Suprapubic skin (tissue), 4 donors: Measurements from ENCODE around the gene PRKAR2B. TPM values are rescaled to one million over a fixed set of nuclear protein-coding genes. Genes with fewer than 3 reads are reported as not detected.

Experiments used
- DNase-seq, 2 donors: peaks; one replicate each; pipeline ENCODE4 v3.0.0-alpha.2; 2019; ENCODE audit warnings: low spot score in 2 of 2
- H3K27ac ChIP-seq: fragments of 200-600 bp; sonication (generic); one replicate; pipeline ENCODE4 v1.5.1; 2019
- H3K27me3 ChIP-seq: fragments of 200-600 bp; sonication (generic); one replicate; pipeline ENCODE4 v1.5.1; 2019
- H3K36me3 ChIP-seq: fragments of 200-600 bp; sonication (generic); one replicate; pipeline ENCODE4 v1.5.1; 2019
- H3K4me1 ChIP-seq: fragments of 200-600 bp; sonication (generic); one replicate; pipeline ENCODE4 v1.5.1; 2019
- H3K4me3 ChIP-seq: fragments of 200-600 bp; sonication (generic); one replicate; pipeline ENCODE4 v1.5.1; 2019; ENCODE audit warnings: mild to moderate bottlenecking
- H3K9me3 ChIP-seq: fragments of 200-600 bp; sonication (generic); one replicate; pipeline ENCODE4 v1.5.1; 2019
- EP300 ChIP-seq: sonication (generic); formaldehyde crosslinking; IDR thresholded peaks from one replicate; pipeline ENCODE4 v1.6.1; 2017; ENCODE audit warnings: antibody characterized with exemption
- POLR2A ChIP-seq, 2 donors: fragments of 450-650 bp; IDR thresholded peaks; one replicate each; pipeline ENCODE4 v1.6.1; 2017; ENCODE audit warnings: antibody characterized with exemption in 2 of 2, mild to moderate bottlenecking in 2 of 2, moderate library complexity in 2 of 2
- POLR2AphosphoS5 ChIP-seq, 3 donors: sonication (generic); formaldehyde crosslinking; IDR thresholded peaks; one replicate each; pipeline ENCODE4 v1.6.1; 2017; ENCODE audit warnings: antibody characterized with exemption in 3 of 3
- WGBS: methylation state at CpG from one replicate; pipeline ENCODE4 v1.1.5; 2018; 5-methylcytosine and 5-hydroxymethylcytosine counted together
- total RNA-seq, 4 donors: library from RNA; depleted of rRNA; stranded (reverse); fragments of >200 nt; gene quantifications; one replicate each; pipeline ENCODE4 v1.1.0, GENCODE V29; 2016
- TF ChIP-seq, protein P1 (sequence below), 2 donors: fragments of 200-600 bp in 1 of 2; fragments of 450-650 bp in 1 of 2; sonication (generic) in 1 of 2; IDR thresholded peaks; one replicate each; pipeline ENCODE4 v1.5.1; 2016 to 2019; ENCODE audit warnings: antibody characterized with exemption in 2 of 2, mild to moderate bottlenecking in 1 of 2, moderate library complexity in 1 of 2

The PRKAR2B gene
- total RNA-seq, 4 donors from 2014 or later = 4.2 to 10.8 (median 6.2) TPM

- H3K4me3 ChIP-seq = no peak overlapping the region
- no peaks in the 10 kb centered on the region for H3K36me3 ChIP-seq
- H3K27ac ChIP-seq = no peak overlapping the region
- no peak for TF ChIP-seq POLR2A (IDR thresholded peaks at IDR 0.05)
- TF ChIP-seq EP300 = no peak
- no peak for TF ChIP-seq POLR2AphosphoS5 (IDR thresholded peaks at IDR 0.05)
- TF ChIP-seq, protein P1, sequence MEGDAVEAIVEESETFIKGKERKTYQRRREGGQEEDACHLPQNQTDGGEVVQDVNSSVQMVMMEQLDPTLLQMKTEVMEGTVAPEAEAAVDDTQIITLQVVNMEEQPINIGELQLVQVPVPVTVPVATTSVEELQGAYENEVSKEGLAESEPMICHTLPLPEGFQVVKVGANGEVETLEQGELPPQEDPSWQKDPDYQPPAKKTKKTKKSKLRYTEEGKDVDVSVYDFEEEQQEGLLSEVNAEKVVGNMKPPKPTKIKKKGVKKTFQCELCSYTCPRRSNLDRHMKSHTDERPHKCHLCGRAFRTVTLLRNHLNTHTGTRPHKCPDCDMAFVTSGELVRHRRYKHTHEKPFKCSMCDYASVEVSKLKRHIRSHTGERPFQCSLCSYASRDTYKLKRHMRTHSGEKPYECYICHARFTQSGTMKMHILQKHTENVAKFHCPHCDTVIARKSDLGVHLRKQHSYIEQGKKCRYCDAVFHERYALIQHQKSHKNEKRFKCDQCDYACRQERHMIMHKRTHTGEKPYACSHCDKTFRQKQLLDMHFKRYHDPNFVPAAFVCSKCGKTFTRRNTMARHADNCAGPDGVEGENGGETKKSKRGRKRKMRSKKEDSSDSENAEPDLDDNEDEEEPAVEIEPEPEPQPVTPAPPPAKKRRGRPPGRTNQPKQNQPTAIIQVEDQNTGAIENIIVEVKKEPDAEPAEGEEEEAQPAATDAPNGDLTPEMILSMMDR (IDR thresholded peaks at IDR 0.05) = no peak
- H3K9me3 ChIP-seq = no peaks in the 10 kb centered on the region
- no peak for DNase-seq
- no peaks in the 10 kb centered on the region for H3K27me3 ChIP-seq
- WGBS = 87% methylated on average over 2 of the region's 2 CpGs
- no peaks in the 10 kb centered on the region for H3K4me1 ChIP-seq
Observed at GRCh38 chr7:107027208-107027607, 17.3 kb upstream of the PRKAR2B start.

- no peak overlapping the region for H3K27ac ChIP-seq
- TF ChIP-seq, protein P1 (IDR thresholded peaks at IDR 0.05) = no peak
- TF ChIP-seq EP300 (no peak), POLR2AphosphoS5 (IDR thresholded peaks at IDR 0.05) (no peak), POLR2A (IDR thresholded peaks at IDR 0.05) (no peak)
- H3K27me3 ChIP-seq = no peaks in the 10 kb centered on the region
- no peak for DNase-seq
- H3K9me3 ChIP-seq = no peaks in the 10 kb centered on the region
- no peak overlapping the region for H3K4me3 ChIP-seq
- H3K36me3 ChIP-seq = no peaks in the 10 kb centered on the region
- H3K4me1 ChIP-seq = no peaks in the 10 kb centered on the region
- WGBS = 69% methylated on average over 5 of the region's 5 CpGs
Observed at GRCh38 chr7:107029061-107029763, 15.3 kb upstream of the PRKAR2B start.

DNA sequence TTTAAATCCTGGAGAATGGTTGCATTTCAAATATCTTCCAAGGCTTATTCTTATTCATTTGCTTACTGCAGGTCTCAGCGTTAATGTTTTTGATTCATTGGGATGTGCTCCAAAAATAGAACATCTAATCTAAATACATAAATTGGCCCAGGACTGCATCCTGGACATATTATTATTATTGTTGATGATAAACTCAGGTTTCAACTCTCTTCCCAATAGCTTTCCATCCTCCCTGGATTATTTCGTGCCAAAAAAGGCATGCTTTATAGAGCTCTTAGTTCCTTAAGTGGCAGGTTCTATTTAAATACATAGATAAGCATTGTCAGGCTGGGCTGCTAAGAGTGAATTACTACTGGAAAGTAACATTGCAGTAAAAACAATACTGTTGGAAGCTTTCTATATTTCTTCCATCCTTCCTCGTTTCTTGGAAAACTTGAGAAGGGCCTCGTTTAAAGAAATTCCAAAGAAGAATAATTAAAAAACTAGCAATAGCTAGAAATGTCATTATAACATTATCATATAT is 14.7 kb upstream of the PRKAR2B start:
- H3K9me3 ChIP-seq = no peaks in the 10 kb centered on the region
- no peaks in the 10 kb centered on the region for H3K4me1 ChIP-seq
- no peaks in the 10 kb centered on the region for H3K27me3 ChIP-seq
- TF ChIP-seq EP300 (no peak), POLR2AphosphoS5 (IDR thresholded peaks at IDR 0.05) (no peak), POLR2A (IDR thresholded peaks at IDR 0.05) (no peak)
- TF ChIP-seq, protein P1 (IDR thresholded peaks at IDR 0.05) = no peak
- H3K4me3 ChIP-seq = no peak overlapping the region
- WGBS = 72% methylated on average over 4 of the region's 4 CpGs
- no peak overlapping the region for H3K27ac ChIP-seq
- no peak for DNase-seq
- no peaks in the 10 kb centered on the region for H3K36me3 ChIP-seq

GRCh38 chr7:107032050-107032449 is 12.5 kb upstream of the PRKAR2B start:
- H3K27ac ChIP-seq = no peak overlapping the region
- no peaks in the 10 kb centered on the region for H3K9me3 ChIP-seq
- no peak overlapping the region for H3K4me3 ChIP-seq
- no peak for TF ChIP-seq POLR2A (IDR thresholded peaks at IDR 0.05)
- TF ChIP-seq EP300 = no peak
- TF ChIP-seq POLR2AphosphoS5 (IDR thresholded peaks at IDR 0.05) = no peak
- TF ChIP-seq, protein P1 (IDR thresholded peaks at IDR 0.05) = no peak
- H3K36me3 ChIP-seq = no peaks in the 10 kb centered on the region
- DNase-seq = no peak
- WGBS = 95% methylated on average over 2 of the region's 2 CpGs
- no peaks in the 10 kb centered on the region for H3K27me3 ChIP-seq
- no peaks in the 10 kb centered on the region for H3K4me1 ChIP-seq

- Histone ChIP-seq H3K36me3 (no peaks in the 10 kb centered on the region), H3K9me3 (no peaks in the 10 kb centered on the region), H3K27me3 (no peaks in the 10 kb centered on the region), H3K4me3 (no peak overlapping the region), H3K4me1 (no peaks in the 10 kb centered on the region), H3K27ac (no peak overlapping the region)
- no peak for DNase-seq
- 89% methylated on average over 8 of the region's 8 CpGs for WGBS
- TF ChIP-seq, protein P1 (IDR thresholded peaks at IDR 0.05) = no peak
- TF ChIP-seq EP300 (no peak), POLR2AphosphoS5 (IDR thresholded peaks at IDR 0.05) (no peak), POLR2A (IDR thresholded peaks at IDR 0.05) (no peak)
Observed at GRCh38 chr7:107032720-107033438, 11.6 kb upstream of the PRKAR2B start.
